Hepatocyte (in vitro differentiated cells): ENCODE results near the gene LIN9. TPM values are rescaled to one million over a fixed set of nuclear protein-coding genes. Genes with fewer than 3 reads are reported as not detected.

Experiments
- DNase-seq: peaks from one replicate; pipeline ENCODE4 v3.0.0-alpha.2; 2016; ENCODE audit warnings: low spot score
- H2AFZ ChIP-seq: fragments of 200-600 bp; sonication (generic); 2 replicates; pipeline ENCODE4 v1.6.0; 2016; ENCODE audit warnings: antibody characterized with exemption, mild to moderate bottlenecking
- H3K27ac ChIP-seq: fragments of 200-600 bp; sonication (generic); 2 replicates; pipeline ENCODE4 v1.5.1; 2016; ENCODE audit warnings: mild to moderate bottlenecking
- H3K27me3 ChIP-seq: fragments of 200-600 bp; sonication (generic); 2 replicates; pipeline ENCODE4 v1.6.1; 2016
- H3K36me3 ChIP-seq: fragments of 200-600 bp; sonication (generic); replicated peaks from 2 replicates; pipeline ENCODE4 v1.5.1; 2016; ENCODE audit warnings: low read depth; ENCODE audit not compliant: insufficient read depth
- H3K4me1 ChIP-seq: fragments of 200-600 bp; sonication (generic); 2 replicates; pipeline ENCODE4 v1.5.1; 2016; ENCODE audit warnings: mild to moderate bottlenecking, moderate library complexity; ENCODE audit not compliant: insufficient read depth
- H3K4me2 ChIP-seq: fragments of 200-600 bp; sonication (generic); 2 replicates; pipeline ENCODE4 v1.6.0; 2016
- H3K4me3 ChIP-seq: fragments of 200-600 bp; sonication (generic); 2 replicates; pipeline ENCODE4 v1.5.1; 2016; ENCODE audit warnings: mild to moderate bottlenecking
- H3K79me2 ChIP-seq: fragments of 200-600 bp; sonication (generic); 2 replicates; pipeline ENCODE4 v1.6.0; 2017; ENCODE audit warnings: mild to moderate bottlenecking
- H3K9me2 ChIP-seq: fragments of 200-600 bp; sonication (generic); replicated peaks from 2 replicates; pipeline ENCODE4 v1.6.0; 2017; ENCODE audit warnings: mild to moderate bottlenecking; ENCODE audit not compliant: insufficient read depth
- H3K9me3 ChIP-seq: fragments of 200-600 bp; sonication (generic); 2 replicates; pipeline ENCODE4 v1.5.1; 2016; ENCODE audit warnings: low read depth, mild to moderate bottlenecking
- H4K20me1 ChIP-seq: fragments of 200-600 bp; sonication (generic); 2 replicates; pipeline ENCODE4 v1.6.0; 2016; ENCODE audit warnings: mild to moderate bottlenecking; ENCODE audit not compliant: insufficient read depth, poor library complexity, severe bottlenecking
- EZH2 ChIP-seq: fragments of 200-600 bp; sonication (generic); IDR thresholded peaks from 2 replicates; pipeline ENCODE4 v1.6.1; 2016; ENCODE audit warnings: antibody characterized with exemption, mild to moderate bottlenecking, borderline replicate concordance
- EZH2phosphoT487 ChIP-seq: fragments of 200-600 bp; sonication (generic); IDR thresholded peaks from one replicate; pipeline ENCODE4 v1.6.1; 2018; ENCODE audit warnings: antibody characterized with exemption, mild to moderate bottlenecking, low read depth, moderate library complexity; ENCODE audit not compliant: unreplicated experiment, severe bottlenecking
- WGBS: methylation state at CpG from one replicate; pipeline ENCODE4 v1.1.6; 2016; ENCODE audit warnings: low lambda C conversion rate; ENCODE audit errors: missing lambda C conversion rate; 5-methylcytosine and 5-hydroxymethylcytosine counted together
- polyA plus RNA-seq: library from polyadenylated mRNA; unstranded; fragments of >200 nt; fragmentation: Nextera tagmentation; extraction: Ambion mirVana; gene quantifications from 2 replicates; pipeline ENCODE4 v1.2.1, GENCODE V29; 2016
- total RNA-seq: library from RNA; depleted of rRNA; stranded (reverse); fragments of >200 nt; gene quantifications from 2 replicates; pipeline ENCODE4 v1.2.3, GENCODE V29; 2014
- TF ChIP-seq, protein P1 (sequence below): fragments of 200-600 bp; sonication (generic); IDR thresholded peaks from 2 replicates; pipeline ENCODE4 v1.5.1; 2016; ENCODE audit warnings: antibody characterized with exemption, mild to moderate bottlenecking; ENCODE audit not compliant: poor library complexity

Gene LIN9
- total and polyA plus RNA-seq, 2 experiments from 2014 or later: 2.9 to 6.2 TPM

DNA sequence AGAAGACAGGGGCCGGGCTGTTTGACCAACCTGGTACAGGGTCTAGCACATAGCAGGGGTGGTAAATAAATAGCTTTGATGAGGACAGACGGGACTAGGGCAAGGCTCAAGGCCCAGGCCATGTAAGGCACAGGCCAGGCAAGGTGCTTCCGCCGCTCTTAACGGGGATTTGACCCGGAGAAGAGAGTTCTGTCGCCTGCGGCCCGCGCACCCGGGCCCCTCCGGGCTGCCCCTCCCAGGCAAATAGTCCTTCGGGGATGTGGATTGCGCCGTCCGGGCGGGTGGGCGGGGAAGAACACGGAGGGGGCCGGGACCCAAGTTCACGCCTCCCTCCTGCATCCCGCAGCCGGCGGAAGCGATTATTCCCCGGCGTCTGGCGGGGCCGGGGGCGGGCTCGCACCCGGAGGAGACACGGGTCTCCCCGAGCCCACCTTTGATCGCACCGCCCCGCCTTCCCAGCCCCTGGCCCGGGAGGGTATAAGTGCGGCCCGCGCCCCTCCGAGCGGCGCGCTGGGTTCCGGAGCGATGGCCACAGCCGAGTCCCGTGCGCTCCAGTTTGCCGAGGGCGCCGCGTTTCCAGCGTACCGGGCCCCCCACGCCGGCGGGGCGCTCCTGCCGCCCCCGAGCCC is 85.7 kb downstream of the LIN9 start, which contains the start of gene MIXL1:
MIXL1 (plus strand) TSS at position 508 of the 629 bp plus-strand sequence; CDS start at position 526, 18 bp downstream.
- Histone ChIP-seq H3K4me1 (no peaks in the 10 kb centered on the region), H3K79me2 (no peaks in the 10 kb centered on the region), H3K36me3 (no peaks in the 10 kb centered on the region), H3K9me3 (no peaks in the 10 kb centered on the region), H3K9me2 (no peaks in the 10 kb centered on the region), H3K4me3 (peak within 1 kb of the TSS; percentile 55), H3K27me3 (peaks cover 31% of the 10 kb centered on the region), H3K4me2 (peak within 1 kb of the TSS; percentile 97), H3K27ac (no peak within 1 kb of the TSS), H2AFZ (peak within 1 kb of the TSS; percentile 86), H4K20me1 (no peaks in the 10 kb centered on the region)
- DNase-seq: peak; percentile 22
- TF ChIP-seq EZH2phosphoT487: no peak
- no peak for TF ChIP-seq EZH2
- TF ChIP-seq, protein P1, sequence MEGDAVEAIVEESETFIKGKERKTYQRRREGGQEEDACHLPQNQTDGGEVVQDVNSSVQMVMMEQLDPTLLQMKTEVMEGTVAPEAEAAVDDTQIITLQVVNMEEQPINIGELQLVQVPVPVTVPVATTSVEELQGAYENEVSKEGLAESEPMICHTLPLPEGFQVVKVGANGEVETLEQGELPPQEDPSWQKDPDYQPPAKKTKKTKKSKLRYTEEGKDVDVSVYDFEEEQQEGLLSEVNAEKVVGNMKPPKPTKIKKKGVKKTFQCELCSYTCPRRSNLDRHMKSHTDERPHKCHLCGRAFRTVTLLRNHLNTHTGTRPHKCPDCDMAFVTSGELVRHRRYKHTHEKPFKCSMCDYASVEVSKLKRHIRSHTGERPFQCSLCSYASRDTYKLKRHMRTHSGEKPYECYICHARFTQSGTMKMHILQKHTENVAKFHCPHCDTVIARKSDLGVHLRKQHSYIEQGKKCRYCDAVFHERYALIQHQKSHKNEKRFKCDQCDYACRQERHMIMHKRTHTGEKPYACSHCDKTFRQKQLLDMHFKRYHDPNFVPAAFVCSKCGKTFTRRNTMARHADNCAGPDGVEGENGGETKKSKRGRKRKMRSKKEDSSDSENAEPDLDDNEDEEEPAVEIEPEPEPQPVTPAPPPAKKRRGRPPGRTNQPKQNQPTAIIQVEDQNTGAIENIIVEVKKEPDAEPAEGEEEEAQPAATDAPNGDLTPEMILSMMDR: no peak
- 3% methylated on average over 27 of the region's 62 CpGs for WGBS

DNA sequence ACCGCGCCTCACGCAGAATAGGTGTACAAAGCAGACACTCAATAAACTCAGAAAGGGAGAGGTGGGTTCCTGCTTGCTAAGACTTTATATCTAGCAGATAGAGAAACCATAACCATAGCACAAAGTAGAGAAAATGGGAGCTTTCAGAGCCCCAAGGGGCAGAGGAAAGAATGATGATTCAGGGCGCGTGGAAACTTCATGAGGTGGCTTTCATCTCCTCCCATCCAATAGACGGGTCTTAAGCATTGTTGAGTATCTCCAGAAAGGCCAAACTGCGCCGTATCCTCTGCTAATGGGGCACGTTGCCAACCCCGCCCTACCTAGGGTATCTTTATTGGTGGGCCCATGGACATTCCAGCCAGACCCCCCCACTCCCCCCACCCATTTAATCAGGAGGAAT is 86.3 kb downstream of the LIN9 start:
- WGBS: 95% methylated on average over 10 of the region's 10 CpGs
- Histone ChIP-seq H3K27ac (no peak overlapping the region), H3K9me3 (no peaks in the 10 kb centered on the region), H3K27me3 (peaks cover 31% of the 10 kb centered on the region), H3K4me2 (no peak overlapping the region), H3K4me3 (no peak overlapping the region), H3K4me1 (no peaks in the 10 kb centered on the region), H3K36me3 (no peaks in the 10 kb centered on the region), H2AFZ (no peak overlapping the region), H3K79me2 (no peaks in the 10 kb centered on the region), H4K20me1 (no peaks in the 10 kb centered on the region), H3K9me2 (no peaks in the 10 kb centered on the region)
- no peak for TF ChIP-seq EZH2phosphoT487
- TF ChIP-seq, protein P1: no peak
- no peak for TF ChIP-seq EZH2
- no peak for DNase-seq

DNA sequence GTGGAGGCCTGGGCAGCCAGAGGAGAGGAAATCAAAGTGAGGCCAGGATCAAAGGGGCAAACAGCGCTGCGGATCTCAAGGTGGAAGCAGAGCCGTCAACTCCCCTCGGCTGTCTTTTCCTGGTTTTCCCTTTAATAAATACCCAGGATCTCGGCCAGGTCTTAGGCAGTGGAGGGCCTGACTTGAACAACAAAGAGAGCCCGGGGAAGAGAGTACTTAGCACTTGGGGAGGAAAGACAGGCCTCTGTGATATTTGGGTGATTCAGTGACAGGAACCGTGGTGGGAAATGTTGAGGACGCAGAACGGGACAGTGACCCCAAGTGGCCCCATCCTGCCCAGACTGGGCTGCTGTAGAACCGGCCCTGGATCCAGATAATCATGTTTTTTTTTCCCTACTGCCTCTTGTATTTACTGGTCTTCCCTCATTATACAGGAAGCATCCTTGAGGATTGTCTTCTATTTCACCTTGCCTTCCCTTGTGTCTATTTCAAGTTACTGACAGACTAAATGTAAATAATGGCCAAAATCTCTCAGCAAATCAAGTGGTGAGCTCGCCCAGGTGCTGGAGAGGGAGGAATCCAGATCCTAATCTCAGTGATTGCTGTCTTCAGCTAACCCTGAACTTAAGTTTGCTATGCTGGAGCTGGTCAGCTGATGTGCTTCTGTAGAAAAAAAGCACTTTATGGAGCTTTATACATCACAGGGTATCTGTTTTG is 88.3 kb downstream of the LIN9 start:
- H3K4me3 ChIP-seq: no peak overlapping the region
- H2AFZ ChIP-seq: peak overlapping the region; percentile 42
- H3K27me3 ChIP-seq: peaks cover 30% of the 10 kb centered on the region
- TF ChIP-seq, protein P1: no peak
- TF ChIP-seq EZH2phosphoT487 (no peak), EZH2 (no peak)
- DNase-seq: no peak
- H3K4me2 ChIP-seq: no peak overlapping the region
- 31% methylated on average over 11 of the region's 11 CpGs for WGBS
- no peaks in the 10 kb centered on the region for H3K9me3 ChIP-seq
- H4K20me1 ChIP-seq: no peaks in the 10 kb centered on the region
- H3K79me2 ChIP-seq: no peaks in the 10 kb centered on the region
- H3K9me2 ChIP-seq: no peaks in the 10 kb centered on the region
- no peaks in the 10 kb centered on the region for H3K36me3 ChIP-seq
- no peaks in the 10 kb centered on the region for H3K4me1 ChIP-seq
- no peak overlapping the region for H3K27ac ChIP-seq
